Amygdala (tissue), 56 donors: ENCODE measurements around the gene HES3.

ENCODE experiments used
- DNase-seq, 56 donors: peaks; one replicate each; lab custom pipeline; 2025; lab: John Stamatoyannopoulos, UW

HES3 gene

GRCh38 chr1:6275826-6276782 lies 32.1 kb downstream of the HES3 start:
- peak in 5 of 56 donors; percentile 12 to 51 (median 25) for DNase-seq

GRCh38 chr1:6276811-6277555 lies 33.0 kb downstream of the HES3 start:
- no peak for DNase-seq

GRCh38 chr1:6278263-6278662 lies 34.3 kb downstream of the HES3 start:
- DNase-seq = no peak

GRCh38 chr1:6279066-6279465 lies 35.1 kb downstream of the HES3 start:
- no peak for DNase-seq

- no peak for DNase-seq
Observed at GRCh38 chr1:6279613-6280383, 35.8 kb downstream of the HES3 start.

GRCh38 chr1:6280761-6281451 lies 36.9 kb downstream of the HES3 start:
- no peak for DNase-seq

GRCh38 chr1:6281511-6282402 lies 37.8 kb downstream of the HES3 start:
- no peak for DNase-seq

GRCh38 chr1:6282577-6283270 lies 38.7 kb downstream of the HES3 start:
- no peak for DNase-seq

GRCh38 chr1:6285336-6285735 lies 41.4 kb downstream of the HES3 start:
- no peak for DNase-seq

- no peak for DNase-seq
Observed at GRCh38 chr1:6286266-6286665, 42.3 kb downstream of the HES3 start.

- DNase-seq = no peak
Observed at GRCh38 chr1:6287029-6287428, 43.0 kb downstream of the HES3 start.

GRCh38 chr1:6287431-6287886 lies 43.5 kb downstream of the HES3 start:
- DNase-seq = peak in 46 of 56 donors; percentile 6 to 76 (median 36)

GRCh38 chr1:6288026-6288425 lies 44.0 kb downstream of the HES3 start:
- no peak for DNase-seq

GRCh38 chr1:6288665-6289064 lies 44.7 kb downstream of the HES3 start:
- no peak for DNase-seq

- peak in 2 of 56 donors; percentile 5 to 23 for DNase-seq
Observed at GRCh38 chr1:6292102-6292501, 48.1 kb downstream of the HES3 start.

GRCh38 chr1:6294080-6294889 lies 50.3 kb downstream of the HES3 start:
- no peak for DNase-seq

GRCh38 chr1:6294890-6295556 lies 51.0 kb downstream of the HES3 start:
- no peak for DNase-seq
